ENCODE results near the gene PNMA6E. TPM values are rescaled to one million over a fixed set of nuclear protein-coding genes. Genes with fewer than 3 reads are reported as not detected.

Gene PNMA6E
- total and polyA plus RNA-seq, 3 donors from 2014 or later, result 9.7 to 24.2 (median 13.3) TPM

DNA sequence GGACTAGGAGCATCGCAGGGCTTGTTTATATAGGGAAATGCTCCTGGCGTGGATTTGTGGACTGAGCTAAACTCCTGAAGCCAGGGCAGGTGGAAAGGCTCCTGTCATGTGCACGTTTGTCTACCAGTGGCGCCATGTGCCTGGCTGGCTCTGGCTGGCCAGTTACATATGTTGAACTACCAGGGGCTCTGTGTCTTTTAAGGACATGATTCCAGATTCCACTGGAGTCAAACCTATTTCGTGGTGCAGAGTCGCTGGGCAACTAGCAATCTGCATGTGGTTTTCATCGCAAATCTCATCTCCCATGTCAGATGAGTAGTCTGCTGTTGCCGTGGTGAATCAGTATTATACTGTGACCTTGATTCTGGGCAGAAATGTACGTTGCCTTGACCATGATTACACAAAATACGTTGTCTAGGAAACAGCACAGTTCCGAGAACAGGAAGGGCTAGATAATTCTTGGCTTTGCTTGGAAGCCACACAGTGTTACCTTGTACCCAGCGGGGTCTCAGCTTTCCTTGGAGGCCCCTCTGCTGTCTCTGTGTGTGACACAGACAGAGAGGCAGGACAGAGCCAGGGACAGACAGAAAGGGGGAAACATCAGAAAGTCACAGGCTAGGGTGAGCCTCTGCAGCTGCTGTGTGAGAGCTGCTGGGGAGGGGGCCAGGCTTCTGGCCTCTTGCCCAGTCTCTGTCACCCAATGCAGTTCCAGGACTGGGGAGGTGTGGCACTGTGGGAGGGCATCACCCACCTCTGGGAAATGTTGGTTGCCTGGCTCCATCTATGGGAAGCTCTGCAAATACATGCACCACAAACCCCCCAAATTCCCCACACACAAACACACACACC, 19.2 kb downstream of the PNMA6E start:
- H3K4me3 ChIP-seq, result no peak overlapping the region
- H3K27ac ChIP-seq, result peak overlapping the region; percentile 11 to 64
- no peaks in the 10 kb centered on the region for H3K27me3 ChIP-seq
- intact Hi-C loops (cut with DNase I; ENCODE audit: low total_unique reads), result no loop called here
- H3K36me3 ChIP-seq (ENCODE audit: low read depth, missing control alignments), result no peaks in the 10 kb centered on the region
- peak; percentile 40 for DNase-seq
- WGBS, 2 donors, result 32 to 44% methylated on average over 12 of the region's 12 CpGs
- peaks cover 7% of the 10 kb centered on the region for H3K4me1 ChIP-seq
- TF ChIP-seq POLR2A (IDR thresholded peaks at IDR 0.05), result no peak
- TF ChIP-seq, protein P1, sequence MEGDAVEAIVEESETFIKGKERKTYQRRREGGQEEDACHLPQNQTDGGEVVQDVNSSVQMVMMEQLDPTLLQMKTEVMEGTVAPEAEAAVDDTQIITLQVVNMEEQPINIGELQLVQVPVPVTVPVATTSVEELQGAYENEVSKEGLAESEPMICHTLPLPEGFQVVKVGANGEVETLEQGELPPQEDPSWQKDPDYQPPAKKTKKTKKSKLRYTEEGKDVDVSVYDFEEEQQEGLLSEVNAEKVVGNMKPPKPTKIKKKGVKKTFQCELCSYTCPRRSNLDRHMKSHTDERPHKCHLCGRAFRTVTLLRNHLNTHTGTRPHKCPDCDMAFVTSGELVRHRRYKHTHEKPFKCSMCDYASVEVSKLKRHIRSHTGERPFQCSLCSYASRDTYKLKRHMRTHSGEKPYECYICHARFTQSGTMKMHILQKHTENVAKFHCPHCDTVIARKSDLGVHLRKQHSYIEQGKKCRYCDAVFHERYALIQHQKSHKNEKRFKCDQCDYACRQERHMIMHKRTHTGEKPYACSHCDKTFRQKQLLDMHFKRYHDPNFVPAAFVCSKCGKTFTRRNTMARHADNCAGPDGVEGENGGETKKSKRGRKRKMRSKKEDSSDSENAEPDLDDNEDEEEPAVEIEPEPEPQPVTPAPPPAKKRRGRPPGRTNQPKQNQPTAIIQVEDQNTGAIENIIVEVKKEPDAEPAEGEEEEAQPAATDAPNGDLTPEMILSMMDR (IDR thresholded peaks at IDR 0.05), result no peak
- no peaks in the 10 kb centered on the region for H3K9me3 ChIP-seq

DNA sequence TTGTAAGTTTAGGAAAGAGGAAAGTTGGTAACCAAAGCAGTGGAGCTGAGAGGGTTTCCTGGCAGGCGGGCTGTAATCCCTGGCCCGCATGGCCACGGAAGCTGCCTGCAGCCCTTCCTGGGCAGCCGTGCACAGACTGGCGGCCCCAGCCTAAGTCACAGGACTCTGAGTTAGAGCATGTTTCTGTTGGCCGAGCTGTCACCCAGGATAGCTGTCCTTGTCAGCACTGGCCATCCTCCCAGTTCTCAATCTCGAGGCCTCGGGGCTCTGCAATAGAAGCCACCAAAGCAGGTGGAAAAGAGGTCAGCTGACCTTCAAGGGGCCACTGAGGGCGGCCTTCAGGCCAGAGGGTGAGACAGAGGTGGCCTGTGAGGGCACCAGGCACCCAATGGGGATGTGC, 20.5 kb downstream of the PNMA6E start:
- H3K27ac ChIP-seq, result no peak overlapping the region
- H3K9me3 ChIP-seq, result no peaks in the 10 kb centered on the region
- 60 to 100% methylated on average over 1 to 9 of the region's 9 CpGs for WGBS, 2 donors
- no peak for TF ChIP-seq POLR2A (IDR thresholded peaks at IDR 0.05)
- TF ChIP-seq, protein P1 (IDR thresholded peaks at IDR 0.05), result no peak
- no peak overlapping the region for H3K4me3 ChIP-seq
- peak; percentile 26 for DNase-seq
- no peaks in the 10 kb centered on the region for H3K27me3 ChIP-seq
- intact Hi-C loops (cut with DNase I; ENCODE audit: low total_unique reads), result no loop called here
- peaks cover 7% of the 10 kb centered on the region for H3K4me1 ChIP-seq
- no peaks in the 10 kb centered on the region for H3K36me3 ChIP-seq (ENCODE audit: low read depth, missing control alignments)

DNA sequence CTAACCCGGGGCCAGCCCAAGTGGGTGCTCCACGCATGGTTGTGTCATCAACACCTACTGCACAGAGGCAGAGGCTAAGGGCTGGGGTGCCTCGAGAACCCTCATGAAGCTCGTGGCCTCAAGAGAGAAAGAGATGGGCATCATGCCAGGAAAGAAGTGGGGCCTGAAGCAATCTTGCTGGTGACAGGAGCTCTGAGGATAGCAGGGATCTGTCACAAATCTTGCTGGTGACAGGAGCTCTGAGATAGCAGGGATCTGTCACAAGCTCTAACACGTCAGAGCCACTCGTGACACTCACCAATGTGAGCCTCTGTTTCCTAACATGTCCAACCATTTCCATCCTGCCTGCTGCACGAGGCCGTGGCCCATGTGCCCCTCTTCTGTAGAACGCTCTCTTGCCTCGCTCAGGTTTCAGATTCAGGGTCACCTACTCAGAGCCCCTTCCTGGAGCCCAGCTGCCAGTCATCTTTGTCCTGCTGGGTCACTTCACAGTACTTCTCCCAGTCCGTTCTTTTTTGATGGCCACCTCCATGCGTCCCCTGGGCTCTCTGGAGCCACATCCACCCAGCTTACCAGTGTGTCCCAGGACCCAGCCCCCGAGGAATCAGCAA, 21.1 kb downstream of the PNMA6E start:
- Histone ChIP-seq H3K4me3 (no peak overlapping the region), H3K27me3 (no peaks in the 10 kb centered on the region), H3K4me1 (peaks cover 7% of the 10 kb centered on the region), H3K9me3 (no peaks in the 10 kb centered on the region), H3K27ac (no peak overlapping the region), H3K36me3 (ENCODE audit: low read depth, missing control alignments) (no peaks in the 10 kb centered on the region)
- 76 to 88% methylated on average over 8 to 10 of the region's 13 CpGs for WGBS, 2 donors
- TF ChIP-seq, protein P1 (IDR thresholded peaks at IDR 0.05), result no peak
- TF ChIP-seq POLR2A (IDR thresholded peaks at IDR 0.05), result no peak
- DNase-seq, result peak; percentile 18
- intact Hi-C loops (cut with DNase I; ENCODE audit: low total_unique reads), result no loop called here

DNA sequence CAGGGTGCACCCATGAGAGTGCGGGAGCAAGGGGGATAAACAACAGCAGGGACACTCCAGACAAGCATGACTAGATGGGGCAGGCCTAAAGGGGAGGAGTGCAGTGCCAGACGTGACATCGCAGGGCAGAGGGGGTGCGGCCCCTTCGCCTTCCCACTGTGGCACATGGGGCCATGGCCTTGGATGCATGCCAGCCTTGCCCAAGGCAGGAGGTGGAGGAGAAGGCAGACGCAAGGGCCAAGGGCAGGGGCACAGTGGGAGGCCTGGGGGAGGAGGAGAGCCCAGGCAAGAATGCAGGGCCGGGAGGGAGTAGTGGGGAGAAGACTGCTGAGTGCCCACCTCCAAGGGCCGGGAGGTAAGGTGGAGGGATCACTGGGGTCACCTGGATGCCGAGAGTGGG, 21.6 kb downstream of the PNMA6E start:
- TF ChIP-seq, protein P1 (IDR thresholded peaks at IDR 0.05), result no peak
- no peak for TF ChIP-seq POLR2A (IDR thresholded peaks at IDR 0.05)
- no peaks in the 10 kb centered on the region for H3K36me3 ChIP-seq (ENCODE audit: low read depth, missing control alignments)
- no peak for DNase-seq
- no peaks in the 10 kb centered on the region for H3K9me3 ChIP-seq
- H3K27me3 ChIP-seq, result no peaks in the 10 kb centered on the region
- peaks cover 7% of the 10 kb centered on the region for H3K4me1 ChIP-seq
- H3K27ac ChIP-seq, result no peak overlapping the region
- no peak overlapping the region for H3K4me3 ChIP-seq
- 61 to 62% methylated on average over 6 to 9 of the region's 9 CpGs for WGBS, 2 donors
- intact Hi-C loops (cut with DNase I; ENCODE audit: low total_unique reads), result no loop called here
